ENCODE measurements around the gene PCK1. TPM values are rescaled to one million over a fixed set of nuclear protein-coding genes. Genes with fewer than 3 reads are reported as not detected.

The PCK1 gene
- total RNA-seq, 1 experiment from 2014 or later = not detected

DNA sequence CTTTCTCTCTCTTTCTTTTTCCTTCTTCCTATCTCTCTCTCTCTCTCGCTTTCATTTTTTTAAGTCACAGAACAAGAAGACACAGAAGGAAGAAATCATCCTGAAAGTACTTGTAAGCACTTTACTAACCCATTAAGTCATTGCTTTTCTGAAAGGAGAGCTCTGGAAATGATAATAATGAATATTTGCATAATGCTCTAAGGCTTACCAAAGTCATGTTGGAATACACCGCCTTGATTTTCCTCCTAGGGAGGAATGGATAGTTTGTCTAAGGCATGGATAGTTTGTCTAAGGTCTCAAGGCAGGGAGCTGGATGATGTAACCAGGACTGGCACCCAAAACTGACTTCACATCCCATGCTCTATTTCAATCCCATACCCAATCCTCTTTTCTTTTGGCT lies 23.1 kb upstream of the PCK1 start:
- Histone ChIP-seq H3K27ac (no peak overlapping the region), H4K20me1 (ENCODE audit: insufficient read depth) (no peaks in the 10 kb centered on the region), H3K9me3 (ENCODE audit: insufficient read depth, low read depth) (0 out of 2 replicates have a peak, but pooled peaks cover 4% of the 10 kb centered on the region), H3K79me2 (ENCODE audit: low read depth) (no peaks in the 10 kb centered on the region), H2AFZ (no peak overlapping the region), H3K9me2 (ENCODE audit: insufficient read depth) (no peaks in the 10 kb centered on the region), H3K4me1 (replicated peaks; ENCODE audit: insufficient read depth) (no peaks in the 10 kb centered on the region), H3K4me3 (no peak overlapping the region), H3K36me3 (ENCODE audit: low read depth) (no peaks in the 10 kb centered on the region), H3F3A (ENCODE audit: insufficient read depth, low read depth) (no peaks in the 10 kb centered on the region), H3K27me3 (ENCODE audit: insufficient read depth, low read depth) (peaks cover 82% of the 10 kb centered on the region), H3K4me2 (no peak overlapping the region)
- ChIA-PET CTCF (no interaction called here), POLR2A (ENCODE audit: unreplicated experiment) (no interaction called here)
- BruUV-seq (replicated peaks) = no TSS peak
- TF ChIP-seq, protein P1, sequence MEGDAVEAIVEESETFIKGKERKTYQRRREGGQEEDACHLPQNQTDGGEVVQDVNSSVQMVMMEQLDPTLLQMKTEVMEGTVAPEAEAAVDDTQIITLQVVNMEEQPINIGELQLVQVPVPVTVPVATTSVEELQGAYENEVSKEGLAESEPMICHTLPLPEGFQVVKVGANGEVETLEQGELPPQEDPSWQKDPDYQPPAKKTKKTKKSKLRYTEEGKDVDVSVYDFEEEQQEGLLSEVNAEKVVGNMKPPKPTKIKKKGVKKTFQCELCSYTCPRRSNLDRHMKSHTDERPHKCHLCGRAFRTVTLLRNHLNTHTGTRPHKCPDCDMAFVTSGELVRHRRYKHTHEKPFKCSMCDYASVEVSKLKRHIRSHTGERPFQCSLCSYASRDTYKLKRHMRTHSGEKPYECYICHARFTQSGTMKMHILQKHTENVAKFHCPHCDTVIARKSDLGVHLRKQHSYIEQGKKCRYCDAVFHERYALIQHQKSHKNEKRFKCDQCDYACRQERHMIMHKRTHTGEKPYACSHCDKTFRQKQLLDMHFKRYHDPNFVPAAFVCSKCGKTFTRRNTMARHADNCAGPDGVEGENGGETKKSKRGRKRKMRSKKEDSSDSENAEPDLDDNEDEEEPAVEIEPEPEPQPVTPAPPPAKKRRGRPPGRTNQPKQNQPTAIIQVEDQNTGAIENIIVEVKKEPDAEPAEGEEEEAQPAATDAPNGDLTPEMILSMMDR (conservative IDR thresholded peaks at IDR 0.05) = no peak
- TF ChIP-seq EZH2 (IDR thresholded peaks at IDR 0.05; ENCODE audit: low read depth) = no peak
- intact Hi-C loops (cut with micrococcal nuclease; ENCODE audit: unreplicated experiment) = no loop called here
- DNase-seq = no peak

DNA sequence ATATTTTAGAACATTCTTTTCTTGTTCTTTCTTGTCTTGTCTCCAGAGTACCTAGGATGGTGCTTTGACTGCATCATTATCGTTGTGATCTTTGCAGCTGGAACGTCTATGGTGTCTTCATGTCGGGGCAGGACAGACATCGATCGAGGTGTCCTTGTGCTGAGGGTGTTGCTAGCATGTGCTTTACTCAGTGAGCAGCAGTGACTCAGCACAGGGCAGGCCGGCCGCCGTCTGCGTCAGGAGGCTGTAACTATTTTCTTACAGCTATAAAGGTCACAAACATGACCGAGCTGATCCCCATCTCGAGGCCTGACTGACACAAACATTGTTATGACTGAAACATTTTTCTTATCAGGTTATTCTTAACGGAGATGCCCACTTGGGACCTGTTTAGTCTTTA lies 21.0 kb upstream of the PCK1 start:
- H3K9me2 ChIP-seq (ENCODE audit: insufficient read depth) = no peaks in the 10 kb centered on the region
- H3K27me3 ChIP-seq (ENCODE audit: insufficient read depth, low read depth) = peaks cover 99% of the 10 kb centered on the region
- intact Hi-C loops (cut with micrococcal nuclease; ENCODE audit: unreplicated experiment) = no loop called here
- DNase-seq = no peak
- H3K4me3 ChIP-seq = no peak overlapping the region
- 0 out of 2 replicates have a peak, but pooled peaks cover 4% of the 10 kb centered on the region for H3K9me3 ChIP-seq (ENCODE audit: insufficient read depth, low read depth)
- POLR2A ChIA-PET (ENCODE audit: unreplicated experiment) = no interaction called here
- no peaks in the 10 kb centered on the region for H4K20me1 ChIP-seq (ENCODE audit: insufficient read depth)
- no peak overlapping the region for H3K4me2 ChIP-seq
- CTCF ChIA-PET = no interaction called here
- no peaks in the 10 kb centered on the region for H3K79me2 ChIP-seq (ENCODE audit: low read depth)
- H3K27ac ChIP-seq = no peak overlapping the region
- no peaks in the 10 kb centered on the region for H3K4me1 ChIP-seq (replicated peaks; ENCODE audit: insufficient read depth)
- BruUV-seq (replicated peaks) = no TSS peak
- H3F3A ChIP-seq (ENCODE audit: insufficient read depth, low read depth) = no peaks in the 10 kb centered on the region
- H2AFZ ChIP-seq = no peak overlapping the region
- no peaks in the 10 kb centered on the region for H3K36me3 ChIP-seq (ENCODE audit: low read depth)
- TF ChIP-seq, protein P1 (conservative IDR thresholded peaks at IDR 0.05) = no peak
- no peak for TF ChIP-seq EZH2 (IDR thresholded peaks at IDR 0.05; ENCODE audit: low read depth)

DNA sequence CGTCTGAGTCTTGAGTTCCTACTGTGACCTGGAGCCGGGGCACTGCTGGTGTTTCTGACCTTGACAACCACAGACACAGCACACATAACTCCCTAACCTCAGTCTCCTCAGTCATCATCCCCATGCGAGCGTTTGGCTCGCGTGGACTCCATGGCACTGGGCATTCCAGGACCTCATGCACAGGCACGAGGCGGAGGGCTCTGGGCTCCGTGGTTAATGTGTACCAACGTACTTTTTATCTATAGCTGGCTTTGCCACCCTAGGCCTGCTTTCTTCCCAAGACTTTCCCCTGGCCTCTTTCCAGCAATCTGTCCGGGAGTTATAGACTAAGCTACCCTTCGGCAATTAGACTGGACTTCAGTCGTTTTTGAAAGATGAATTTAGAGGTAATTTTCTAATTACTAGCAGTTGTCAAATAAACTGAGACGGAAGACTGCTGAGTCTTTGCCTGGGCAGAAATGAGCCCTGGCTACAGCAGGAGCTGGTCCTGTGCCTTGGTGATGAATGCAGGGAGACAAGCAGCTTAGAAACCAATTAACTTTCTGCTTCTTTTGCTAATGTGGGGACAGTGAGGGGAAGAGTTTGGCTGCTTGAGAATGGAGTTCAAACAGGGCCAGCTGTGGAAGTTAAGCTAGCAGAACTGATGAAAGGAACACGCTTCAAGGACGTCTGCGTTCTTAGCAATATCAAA lies 19.9 kb upstream of the PCK1 start:
- Histone ChIP-seq H2AFZ (no peak overlapping the region), H3K79me2 (ENCODE audit: low read depth) (no peaks in the 10 kb centered on the region), H3K27ac (no peak overlapping the region), H3K36me3 (ENCODE audit: low read depth) (no peaks in the 10 kb centered on the region), H3K4me3 (no peak overlapping the region), H4K20me1 (ENCODE audit: insufficient read depth) (no peaks in the 10 kb centered on the region), H3K9me2 (ENCODE audit: insufficient read depth) (no peaks in the 10 kb centered on the region), H3K27me3 (ENCODE audit: insufficient read depth, low read depth) (peaks cover 97% of the 10 kb centered on the region), H3K4me2 (no peak overlapping the region), H3F3A (ENCODE audit: insufficient read depth, low read depth) (no peaks in the 10 kb centered on the region), H3K4me1 (replicated peaks; ENCODE audit: insufficient read depth) (no peaks in the 10 kb centered on the region), H3K9me3 (ENCODE audit: insufficient read depth, low read depth) (0 out of 2 replicates have a peak, but pooled peaks cover under 1% of the 10 kb centered on the region)
- ChIA-PET CTCF (no interaction called here), POLR2A (ENCODE audit: unreplicated experiment) (no interaction called here)
- TF ChIP-seq, protein P1 (conservative IDR thresholded peaks at IDR 0.05) = no peak
- TF ChIP-seq EZH2 (IDR thresholded peaks at IDR 0.05; ENCODE audit: low read depth) = no peak
- intact Hi-C loops (cut with micrococcal nuclease; ENCODE audit: unreplicated experiment) = no loop called here
- BruUV-seq (replicated peaks) = no TSS peak
- DNase-seq = no peak

Measured in PC-9 (cell line).